HPDE6-E6E7 (cell line): Measurements from ENCODE around the gene CCNB3.

Source experiments
- DNase-seq: peaks from one replicate; pipeline ENCODE4 v3.0.0; 2011; ENCODE audit warnings: missing footprints; ENCODE audit errors: extremely low spot score

Gene CCNB3

GRCh38 chrX:50343917-50344316, 139.4 kb downstream of the CCNB3 start:
- DNase-seq: no peak

- DNase-seq: no peak
These were observed 168.4 kb downstream of the CCNB3 start for GRCh38 chrX:50372966-50373365.

- DNase-seq: no peak
These were observed 171.1 kb downstream of the CCNB3 start for GRCh38 chrX:50375481-50376267.

- no peak for DNase-seq
These were observed 177.3 kb downstream of the CCNB3 start for GRCh38 chrX:50381729-50382415.

GRCh38 chrX:50386520-50386919, 182.0 kb downstream of the CCNB3 start:
- no peak for DNase-seq

GRCh38 chrX:50393902-50394301, 189.3 kb downstream of the CCNB3 start:
- DNase-seq: no peak
